Measurements from ENCODE around the gene ACSM5.
"Not testable (repeated sequence)": the region's sequence is repeated elsewhere in the genome, so short reads cannot be mapped to it uniquely, and the experiment has no call there.

ACSM5 gene

GRCh38 chr16:20396846-20397467, 12.4 kb upstream of the ACSM5 start:
- in situ Hi-C loops (cut with HindIII; ENCODE audit: low pct_ligation_motif_present, low pct_unique_long_range_greater_than_20kb, low sequenced_read_pairs), result no loop called here
- no peak for DNase-seq

GRCh38 chr16:20397468-20398074, 11.8 kb upstream of the ACSM5 start:
- in situ Hi-C loops (cut with HindIII; ENCODE audit: low pct_ligation_motif_present, low pct_unique_long_range_greater_than_20kb, low sequenced_read_pairs), result no loop called here
- no peak for DNase-seq

- in situ Hi-C loops (cut with HindIII; ENCODE audit: low pct_ligation_motif_present, low pct_unique_long_range_greater_than_20kb, low sequenced_read_pairs), result no loop called here
- DNase-seq, result no peak
Observed at GRCh38 chr16:20398603-20399002, 10.7 kb upstream of the ACSM5 start.

- in situ Hi-C loops (cut with HindIII; ENCODE audit: low pct_ligation_motif_present, low pct_unique_long_range_greater_than_20kb, low sequenced_read_pairs), result no loop called here
- no peak for DNase-seq
Observed at GRCh38 chr16:20399185-20399584, 10.1 kb upstream of the ACSM5 start.

GRCh38 chr16:20401066-20401465, 8.3 kb upstream of the ACSM5 start:
- no peak for DNase-seq
- in situ Hi-C loops (cut with HindIII; ENCODE audit: low pct_ligation_motif_present, low pct_unique_long_range_greater_than_20kb, low sequenced_read_pairs), result no loop called here

DNA sequence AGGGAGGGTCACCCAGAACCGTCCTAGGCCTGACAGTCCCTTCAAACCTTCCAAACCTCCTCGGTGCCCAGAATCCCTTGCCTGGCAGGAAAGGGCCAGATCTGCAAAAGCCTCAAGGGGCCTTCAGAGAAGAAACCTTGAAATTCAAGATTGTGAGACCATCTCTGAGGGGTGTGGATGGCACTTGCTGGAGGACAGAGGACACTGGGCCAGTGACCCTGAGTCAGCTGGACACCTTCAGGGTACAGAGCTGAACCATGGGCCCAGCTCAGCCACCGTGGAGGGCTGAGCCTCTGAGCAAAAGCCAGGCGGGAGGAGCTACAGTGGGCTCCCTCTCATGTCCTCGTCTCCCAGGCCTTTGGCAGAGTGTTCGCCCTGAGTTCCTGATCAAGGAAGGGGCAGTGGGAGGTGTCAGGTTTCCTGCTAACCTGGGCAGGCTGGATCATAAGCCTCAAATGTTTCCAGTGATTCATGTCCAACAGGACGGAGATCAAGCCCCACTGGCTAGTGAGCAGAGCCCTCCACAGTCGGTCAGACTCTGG, 7.8 kb upstream of the ACSM5 start:
- DNase-seq, result no peak
- in situ Hi-C loops (cut with HindIII; ENCODE audit: low pct_ligation_motif_present, low pct_unique_long_range_greater_than_20kb, low sequenced_read_pairs), result no loop called here

GRCh38 chr16:20402651-20403050, 6.7 kb upstream of the ACSM5 start:
- in situ Hi-C loops (cut with HindIII; ENCODE audit: low pct_ligation_motif_present, low pct_unique_long_range_greater_than_20kb, low sequenced_read_pairs), result no loop called here
- no peak for DNase-seq

DNA sequence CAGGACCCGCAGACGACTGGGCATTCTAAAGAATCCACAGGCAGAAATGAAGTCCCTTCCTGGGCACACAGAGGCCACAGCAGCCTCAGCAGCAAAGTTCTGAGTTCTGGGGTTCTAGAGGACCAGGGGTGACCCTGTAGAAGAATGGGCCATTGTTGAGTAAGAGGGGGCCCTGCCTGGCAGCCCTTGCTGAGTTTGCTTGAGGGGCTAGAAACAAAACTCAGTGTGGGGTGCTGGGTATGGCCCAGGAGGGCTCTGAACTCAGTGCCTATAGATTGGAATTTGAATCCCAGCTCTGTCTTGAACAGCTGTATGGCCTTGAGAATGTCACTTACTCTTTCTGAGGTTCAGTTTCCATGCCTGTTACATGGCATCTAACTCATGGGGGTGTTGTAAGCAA, 4.7 kb upstream of the ACSM5 start, which contains the start of gene PDILT:
PDILT (minus strand) TSS at position 101 of the 400 bp plus-strand sequence. CDS start 5,437 bp downstream, outside the sequence.
- in situ Hi-C loops (cut with HindIII; ENCODE audit: low pct_ligation_motif_present, low pct_unique_long_range_greater_than_20kb, low sequenced_read_pairs), result no loop called here
- no peak for DNase-seq

DNA sequence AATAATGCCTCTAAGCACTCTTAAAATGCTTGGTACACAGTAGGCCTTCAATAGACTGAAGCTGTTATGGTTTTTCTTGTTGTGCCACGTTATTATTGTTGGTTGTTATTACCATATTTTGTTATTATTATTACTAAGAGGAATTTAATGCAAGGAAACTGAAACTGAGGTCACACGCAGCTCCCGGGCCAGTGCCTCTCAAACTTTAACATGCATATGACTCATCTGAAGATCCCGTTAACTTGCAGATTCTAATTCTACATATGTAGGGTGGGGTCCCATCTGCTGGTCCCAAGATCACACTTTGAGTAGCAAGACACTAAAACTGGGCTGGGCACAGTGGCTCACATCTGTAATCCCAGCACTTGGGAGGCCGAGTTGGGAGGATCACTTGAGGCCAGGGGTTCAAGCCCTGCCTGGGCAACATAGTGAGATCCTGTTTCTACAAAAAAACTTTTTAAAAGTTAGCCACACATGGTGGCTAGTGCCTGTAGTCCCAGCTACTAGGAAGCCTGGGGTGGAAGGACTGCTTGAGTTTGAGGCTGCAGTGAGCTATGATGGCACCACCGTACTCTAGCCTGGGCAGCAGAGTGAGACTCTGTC, 888 bp downstream of the ACSM5 start:
- DNase-seq, result no peak

DNA sequence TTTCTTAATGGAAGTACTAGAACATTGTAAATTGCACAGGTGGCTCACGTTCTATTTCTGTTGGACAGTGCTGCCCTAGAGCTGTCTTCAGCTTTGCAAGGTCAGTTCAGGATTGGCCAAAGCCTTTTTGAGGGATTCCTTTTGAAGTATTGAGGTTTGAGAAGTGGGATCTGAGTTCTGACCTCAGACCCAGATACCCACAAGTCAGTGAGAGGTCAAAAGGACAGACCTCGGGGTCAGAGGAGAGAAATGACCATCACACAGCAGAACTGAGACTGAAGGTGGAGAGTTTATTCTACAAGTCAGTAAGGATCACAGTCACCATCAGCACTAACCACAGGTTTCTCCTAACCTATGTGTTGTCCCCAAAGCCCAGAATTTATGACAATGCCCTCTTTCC, 1.7 kb downstream of the ACSM5 start:
- no peak for DNase-seq
- in situ Hi-C loops (cut with HindIII; ENCODE audit: low pct_ligation_motif_present, low pct_unique_long_range_greater_than_20kb, low sequenced_read_pairs), result no loop called here

More for the DNA sequence above, 888 bp downstream of the ACSM5 start:
- in situ Hi-C loops (cut with HindIII; ENCODE audit: low pct_ligation_motif_present, low pct_unique_long_range_greater_than_20kb, low sequenced_read_pairs), result no loop called here

- in situ Hi-C loops (cut with HindIII; ENCODE audit: low pct_ligation_motif_present, low pct_unique_long_range_greater_than_20kb, low sequenced_read_pairs), result no loop called here
Observed at GRCh38 chr16:20415541-20415940, 6.2 kb downstream of the ACSM5 start.

GRCh38 chr16:20419093-20419492, 9.8 kb downstream of the ACSM5 start:
- DNase-seq; in situ Hi-C loops (cut with HindIII; ENCODE audit: low pct_ligation_motif_present, low pct_unique_long_range_greater_than_20kb, low sequenced_read_pairs): not testable (repeated sequence)

More at GRCh38 chr16:20415541-20415940, 6.2 kb downstream of the ACSM5 start:
- DNase-seq, result no peak

GRCh38 chr16:20421748-20422147, 12.4 kb downstream of the ACSM5 start:
- DNase-seq; in situ Hi-C loops (cut with HindIII; ENCODE audit: low pct_ligation_motif_present, low pct_unique_long_range_greater_than_20kb, low sequenced_read_pairs): not testable (repeated sequence)

DNA sequence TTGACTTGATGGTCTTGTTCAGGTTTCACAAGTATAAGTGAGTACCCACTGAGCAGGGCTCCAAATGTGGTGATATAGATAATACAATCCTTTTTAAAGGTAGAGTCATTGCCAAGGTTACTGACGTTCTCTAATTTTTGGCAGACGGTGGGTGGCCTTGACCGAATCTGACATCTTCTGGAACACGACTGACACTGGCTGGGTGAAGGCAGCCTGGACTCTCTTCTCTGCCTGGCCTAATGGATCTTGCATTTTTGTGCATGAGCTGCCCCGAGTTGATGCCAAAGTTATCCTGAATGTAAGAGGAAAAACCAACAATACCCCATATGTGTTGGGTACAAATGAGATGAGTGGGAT, 14.4 kb downstream of the ACSM5 start:
- in situ Hi-C loops (cut with HindIII; ENCODE audit: low pct_ligation_motif_present, low pct_unique_long_range_greater_than_20kb, low sequenced_read_pairs); DNase-seq: not testable (repeated sequence)

GRCh38 chr16:20424129-20424866, 15.0 kb downstream of the ACSM5 start:
- no peak for DNase-seq
- in situ Hi-C loops (cut with HindIII; ENCODE audit: low pct_ligation_motif_present, low pct_unique_long_range_greater_than_20kb, low sequenced_read_pairs), result no loop called here

- in situ Hi-C loops (cut with HindIII; ENCODE audit: low pct_ligation_motif_present, low pct_unique_long_range_greater_than_20kb, low sequenced_read_pairs), result not testable (repeated sequence)
- peak; percentile 53 for DNase-seq
Observed at GRCh38 chr16:20427401-20427797, 18.1 kb downstream of the ACSM5 start.

DNA sequence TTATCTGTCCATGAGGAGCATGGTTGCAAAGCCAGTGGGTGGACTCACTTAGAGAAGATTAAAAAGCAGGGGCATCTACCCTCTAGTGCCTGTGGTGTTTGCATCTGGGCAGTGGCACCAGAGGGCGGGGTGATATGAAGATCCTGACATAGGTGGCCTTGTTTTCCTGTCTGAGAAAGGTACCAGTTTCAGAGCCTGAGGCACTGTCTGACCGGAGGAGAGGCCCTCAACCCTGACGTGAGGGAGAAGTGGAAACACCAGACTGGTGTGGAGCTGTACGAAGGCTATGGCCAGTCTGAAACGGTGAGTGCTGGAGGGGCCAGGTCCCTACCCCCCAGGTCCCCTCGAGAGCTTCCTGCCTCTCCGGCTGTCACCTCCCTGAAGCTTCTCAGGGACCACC, 20.2 kb downstream of the ACSM5 start:
- DNase-seq; in situ Hi-C loops (cut with HindIII; ENCODE audit: low pct_ligation_motif_present, low pct_unique_long_range_greater_than_20kb, low sequenced_read_pairs): not testable (repeated sequence)

DNA sequence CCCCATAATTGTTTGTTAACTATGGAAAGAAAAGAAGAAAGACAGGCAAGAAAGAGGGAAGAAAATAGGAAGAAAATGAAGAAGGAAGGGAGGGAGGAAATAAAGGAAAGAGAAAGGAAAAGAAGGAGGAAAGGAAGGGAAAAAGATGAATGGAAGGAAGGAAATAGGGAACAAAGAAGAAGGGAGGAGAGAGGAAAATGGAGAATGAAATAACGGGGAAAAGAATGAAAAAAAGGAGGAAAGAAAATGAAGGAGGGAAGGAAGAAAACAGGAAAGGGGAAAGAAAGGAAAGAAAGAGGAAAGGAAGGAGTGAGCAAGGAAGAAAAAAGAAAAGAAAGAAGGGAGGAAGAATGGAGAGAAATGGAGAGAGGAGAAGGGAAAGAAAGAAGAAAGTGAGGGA, 21.1 kb downstream of the ACSM5 start:
- DNase-seq; in situ Hi-C loops (cut with HindIII; ENCODE audit: low pct_ligation_motif_present, low pct_unique_long_range_greater_than_20kb, low sequenced_read_pairs): not testable (repeated sequence)

DNA sequence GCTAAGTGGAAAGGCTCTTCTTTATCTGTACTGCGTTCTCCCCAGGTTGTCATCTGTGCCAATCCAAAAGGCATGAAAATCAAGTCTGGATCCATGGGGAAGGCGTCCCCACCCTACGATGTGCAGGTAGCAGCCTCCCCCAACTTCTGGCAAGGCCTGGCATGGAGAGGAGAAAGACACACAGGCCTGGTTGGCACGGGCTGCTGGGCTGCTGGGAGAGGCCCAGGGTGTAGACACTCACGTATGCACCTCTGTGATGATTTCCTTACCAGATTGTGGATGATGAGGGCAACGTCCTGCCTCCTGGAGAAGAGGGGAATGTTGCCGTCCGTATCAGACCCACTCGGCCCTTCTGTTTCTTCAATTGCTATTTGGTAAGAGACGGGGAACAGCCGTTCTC, 21.6 kb downstream of the ACSM5 start:
- in situ Hi-C loops (cut with HindIII; ENCODE audit: low pct_ligation_motif_present, low pct_unique_long_range_greater_than_20kb, low sequenced_read_pairs), result no loop called here
- no peak for DNase-seq

Data from ACHN (cell line).